Measurements from ENCODE around the gene CYP46A1. TPM values are rescaled to one million over a fixed set of nuclear protein-coding genes. Genes with fewer than 3 reads are reported as not detected.

CYP46A1 gene
- total RNA-seq, 4 donors from 2014 or later = 0.13 to 2.5 TPM; not detected in 2

DNA sequence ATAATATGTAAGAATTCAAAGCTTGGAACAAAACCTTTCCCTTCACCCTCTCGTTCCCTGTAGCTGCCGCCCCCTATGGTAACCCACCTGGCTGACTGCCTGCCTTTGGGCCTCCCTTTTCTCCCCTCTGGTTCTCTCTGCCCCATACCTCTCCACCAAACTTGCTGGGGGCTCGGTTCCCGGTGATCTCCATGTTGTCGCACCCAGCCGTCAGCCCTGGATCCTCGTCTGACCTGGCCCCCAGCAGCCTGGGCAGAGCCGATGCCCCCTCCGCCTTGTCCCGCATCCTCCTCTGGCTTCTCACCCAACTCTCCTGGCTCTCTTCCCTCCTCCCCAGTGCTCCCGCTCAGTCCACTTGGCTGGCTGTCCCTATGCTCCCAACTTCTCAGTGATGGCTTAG, 4.5 kb downstream of the CYP46A1 start:
- Histone ChIP-seq H3K4me1 (peaks cover 0 to 9% (median 5%) of the 10 kb centered on the region in 4 donors), H3K36me3 (no peaks in the 10 kb centered on the region), H3K27ac (no peak overlapping the region), H3K27me3 (no peaks in the 10 kb centered on the region), H3K9me3 (no peaks in the 10 kb centered on the region), H3K4me3 (no peak overlapping the region)
- peak in 1 of 3 donors; percentile 25 for DNase-seq
- TF ChIP-seq POLR2A (IDR thresholded peaks at IDR 0.05) (no peak), CTCF (IDR thresholded peaks at IDR 0.05) (no peak)

DNA sequence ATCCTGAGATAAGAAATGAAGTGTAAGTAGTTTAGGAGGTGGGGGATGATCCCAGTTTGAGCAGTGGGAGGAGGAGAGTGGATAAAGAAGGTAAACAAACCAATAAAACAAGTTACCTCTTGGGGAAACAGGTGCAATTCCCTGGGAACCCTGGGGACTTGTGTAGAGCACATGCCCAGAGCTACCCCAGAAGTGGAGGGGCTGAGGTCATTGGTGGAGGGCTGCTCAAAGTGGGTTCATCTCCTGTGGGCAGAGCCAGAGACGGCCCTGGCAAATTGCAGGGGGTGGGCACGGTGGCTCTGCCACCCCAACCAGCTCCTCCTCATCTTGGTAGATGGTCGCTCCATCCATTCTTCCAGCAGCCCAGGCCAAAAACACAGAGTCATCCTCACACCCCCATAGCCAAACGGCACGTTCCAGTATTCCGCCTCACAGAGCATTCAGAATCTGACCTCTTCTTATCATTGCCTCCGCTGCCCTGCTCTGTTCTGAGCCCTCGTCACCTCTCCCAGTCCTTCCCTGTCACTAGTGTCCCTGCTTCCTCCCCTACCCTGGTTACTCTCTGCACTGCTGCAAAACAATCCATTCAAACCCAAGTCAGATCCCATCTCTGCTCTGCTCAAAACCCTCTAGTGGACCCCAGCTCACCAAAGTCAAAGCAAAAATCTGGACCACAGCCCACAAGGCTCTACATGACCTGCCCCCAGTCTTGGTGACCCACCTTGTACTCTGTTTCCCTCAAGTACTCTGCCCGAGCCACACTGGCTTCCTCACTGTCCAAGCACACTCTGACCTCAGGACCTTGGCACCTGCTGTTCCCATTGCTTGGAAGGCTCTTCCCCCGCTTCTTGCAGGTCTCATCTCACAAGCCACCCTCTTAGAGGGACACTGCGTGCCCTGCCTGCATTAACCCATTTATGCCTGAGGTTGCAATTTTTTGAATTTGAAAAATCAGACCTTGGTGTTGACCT, 5.5 kb downstream of the CYP46A1 start:
- Histone ChIP-seq H3K4me3 (no peak overlapping the region), H3K27me3 (no peaks in the 10 kb centered on the region), H3K36me3 (no peaks in the 10 kb centered on the region), H3K9me3 (no peaks in the 10 kb centered on the region), H3K4me1 (peaks cover 0 to 3% (median 2%) of the 10 kb centered on the region in 4 donors), H3K27ac (no peak overlapping the region)
- no peak for TF ChIP-seq CTCF (IDR thresholded peaks at IDR 0.05)
- peak in 1 of 3 donors; percentile 25 for DNase-seq

DNA sequence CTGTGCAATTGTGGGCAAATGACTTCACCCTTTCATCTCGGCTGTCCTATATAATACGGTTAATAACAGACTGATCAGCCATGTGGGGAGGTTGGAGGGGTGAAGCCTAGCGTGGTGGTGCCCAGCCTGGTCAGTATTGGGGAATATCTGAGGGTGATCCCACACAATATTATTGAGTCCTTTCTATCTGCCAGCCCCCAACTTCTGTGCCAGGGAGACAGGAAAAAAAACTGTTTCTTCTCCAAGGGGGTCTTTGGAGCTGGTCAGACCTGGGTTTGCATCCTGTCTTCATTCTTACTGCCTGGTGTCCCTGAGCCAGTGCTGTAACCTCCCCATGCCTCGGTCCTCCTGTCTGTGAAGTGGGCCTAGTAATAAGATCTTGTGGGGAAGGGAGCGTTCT, 6.5 kb downstream of the CYP46A1 start:
- Histone ChIP-seq H3K27me3 (no peaks in the 10 kb centered on the region), H3K4me1 (no peaks in the 10 kb centered on the region), H3K36me3 (no peaks in the 10 kb centered on the region), H3K4me3 (no peak overlapping the region), H3K9me3 (no peaks in the 10 kb centered on the region), H3K27ac (no peak overlapping the region)
- peak in 1 of 3 donors; percentile 14 for DNase-seq
- no peak for TF ChIP-seq CTCF (IDR thresholded peaks at IDR 0.05)
- no peak for TF ChIP-seq POLR2A (IDR thresholded peaks at IDR 0.05)

GRCh38 chr14:99691111-99691885, 7.2 kb downstream of the CYP46A1 start:
- H3K36me3 ChIP-seq = no peaks in the 10 kb centered on the region
- TF ChIP-seq POLR2A (IDR thresholded peaks at IDR 0.05) (no peak), CTCF (IDR thresholded peaks at IDR 0.05) (no peak)
- DNase-seq = peak in 1 of 3 donors; percentile 31
- no peaks in the 10 kb centered on the region for H3K4me1 ChIP-seq
- H3K4me3 ChIP-seq = no peak overlapping the region
- H3K9me3 ChIP-seq = no peaks in the 10 kb centered on the region
- H3K27me3 ChIP-seq = no peaks in the 10 kb centered on the region
- H3K27ac ChIP-seq = no peak overlapping the region

GRCh38 chr14:99693918-99694317, 9.8 kb downstream of the CYP46A1 start:
- Histone ChIP-seq H3K4me1 (no peaks in the 10 kb centered on the region), H3K27ac (no peak overlapping the region), H3K36me3 (no peaks in the 10 kb centered on the region), H3K9me3 (no peaks in the 10 kb centered on the region), H3K27me3 (no peaks in the 10 kb centered on the region), H3K4me3 (no peak overlapping the region)
- TF ChIP-seq CTCF (IDR thresholded peaks at IDR 0.05) = no peak
- TF ChIP-seq POLR2A (IDR thresholded peaks at IDR 0.05) = no peak
- DNase-seq = no peak

Measured in Peyer's patch (tissue), 4 donors.